Measurements from ENCODE around the gene RARB. TPM values are rescaled to one million over a fixed set of nuclear protein-coding genes. Genes with fewer than 3 reads are reported as not detected.

The RARB gene
- total and polyA plus RNA-seq, 2 donors (not counting 3 experiments of a cell fraction or from before 2014, with no cell fraction given), result 15.3 to 23.4 TPM

DNA sequence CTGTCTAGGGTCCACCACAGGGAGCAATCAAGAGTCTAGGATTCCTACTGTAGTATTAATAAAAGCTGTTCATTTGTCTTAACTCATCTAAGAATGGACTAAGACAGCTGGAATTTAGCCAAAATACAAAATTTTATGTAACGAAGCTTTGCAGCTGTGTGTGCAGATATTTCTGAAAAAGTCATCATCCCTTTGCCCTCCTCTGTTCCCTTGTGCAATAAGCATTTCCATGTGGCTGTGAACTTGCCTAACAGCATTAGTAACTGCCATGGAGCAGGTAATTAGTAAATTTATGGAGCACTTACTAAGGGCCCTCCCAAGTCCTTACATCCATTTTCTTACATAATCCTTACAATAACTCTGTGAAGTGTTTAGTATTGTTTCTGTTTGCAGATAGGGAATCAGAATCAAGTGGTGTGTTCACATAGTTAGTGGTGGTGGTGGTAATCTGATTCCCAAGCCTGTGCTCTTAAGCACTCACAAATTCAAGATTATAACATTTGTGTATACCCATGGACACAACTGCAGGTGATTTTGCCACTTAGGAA, 114.5 kb downstream of the RARB start:
- no peaks in the 10 kb centered on the region for H3K9me1 ChIP-seq (replicated peaks; ENCODE audit: control insufficient read depth, extremely low read depth, insufficient read depth, low read length)
- no peaks in the 10 kb centered on the region for H3K9me3 ChIP-seq (replicated peaks; ENCODE audit: control insufficient read depth, insufficient read depth, low read length)
- H2AFZ ChIP-seq (ENCODE audit: low read depth, low read length), result no peak overlapping the region
- H3K36me3 ChIP-seq (ENCODE audit: control insufficient read depth in 2 of 2, extremely low read depth in 1 of 2, insufficient read depth in 2 of 2, low read length in 2 of 2), result no peaks in the 10 kb centered on the region
- H4K20me1 ChIP-seq (replicated peaks; ENCODE audit: control insufficient read depth, extremely low read depth, insufficient read depth, low read length), result no peaks in the 10 kb centered on the region
- TF ChIP-seq POLR2AphosphoS5 (IDR thresholded peaks at IDR 0.05; ENCODE audit: insufficient read depth, low read depth, low read length) (no peak), MYC (IDR thresholded peaks at IDR 0.05; ENCODE audit: low read depth, low read length) (no peak), POLR2A (IDR thresholded peaks at IDR 0.05; ENCODE audit: low read depth, low read length) (no peak), JUN (IDR thresholded peaks at IDR 0.05; ENCODE audit: borderline replicate concordance, insufficient read depth, insufficient read length, low read depth) (no peak), EZH2 (IDR thresholded peaks at IDR 0.05; ENCODE audit: borderline replicate concordance, low read depth, low read length, severe bottlenecking) (no peak), FOS (IDR thresholded peaks at IDR 0.05; ENCODE audit: borderline replicate concordance, insufficient read depth, low read length) (no peak)
- TF ChIP-seq, protein P1, sequence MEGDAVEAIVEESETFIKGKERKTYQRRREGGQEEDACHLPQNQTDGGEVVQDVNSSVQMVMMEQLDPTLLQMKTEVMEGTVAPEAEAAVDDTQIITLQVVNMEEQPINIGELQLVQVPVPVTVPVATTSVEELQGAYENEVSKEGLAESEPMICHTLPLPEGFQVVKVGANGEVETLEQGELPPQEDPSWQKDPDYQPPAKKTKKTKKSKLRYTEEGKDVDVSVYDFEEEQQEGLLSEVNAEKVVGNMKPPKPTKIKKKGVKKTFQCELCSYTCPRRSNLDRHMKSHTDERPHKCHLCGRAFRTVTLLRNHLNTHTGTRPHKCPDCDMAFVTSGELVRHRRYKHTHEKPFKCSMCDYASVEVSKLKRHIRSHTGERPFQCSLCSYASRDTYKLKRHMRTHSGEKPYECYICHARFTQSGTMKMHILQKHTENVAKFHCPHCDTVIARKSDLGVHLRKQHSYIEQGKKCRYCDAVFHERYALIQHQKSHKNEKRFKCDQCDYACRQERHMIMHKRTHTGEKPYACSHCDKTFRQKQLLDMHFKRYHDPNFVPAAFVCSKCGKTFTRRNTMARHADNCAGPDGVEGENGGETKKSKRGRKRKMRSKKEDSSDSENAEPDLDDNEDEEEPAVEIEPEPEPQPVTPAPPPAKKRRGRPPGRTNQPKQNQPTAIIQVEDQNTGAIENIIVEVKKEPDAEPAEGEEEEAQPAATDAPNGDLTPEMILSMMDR (IDR thresholded peaks at IDR 0.05; ENCODE audit: extremely low read depth in 1 of 2, insufficient read depth in 1 of 2, low read depth in 1 of 2, low read length in 2 of 2), result no peak
- TF ChIP-seq, protein P2, sequence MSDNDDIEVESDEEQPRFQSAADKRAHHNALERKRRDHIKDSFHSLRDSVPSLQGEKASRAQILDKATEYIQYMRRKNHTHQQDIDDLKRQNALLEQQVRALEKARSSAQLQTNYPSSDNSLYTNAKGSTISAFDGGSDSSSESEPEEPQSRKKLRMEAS (IDR thresholded peaks at IDR 0.05; ENCODE audit: insufficient read depth, insufficient read length), result no peak
- H3K27me3 ChIP-seq (ENCODE audit: control insufficient read depth in 2 of 2, insufficient read depth in 2 of 2, low read length in 2 of 2), result no peaks in the 10 kb centered on the region
- dilution Hi-C loops (cut with MboI; ENCODE audit: extremely low pct_ligation_motif_present, low sequenced_read_pairs), result no loop called here
- no peak overlapping the region for H3K4me2 ChIP-seq (ENCODE audit: insufficient read depth, low read length)
- POLR2A ChIA-PET, result no interaction called here
- no peak overlapping the region for H3K9ac ChIP-seq (replicated peaks; ENCODE audit: extremely low read depth, insufficient read depth, low read length)
- intact Hi-C loops (cut with micrococcal nuclease), result no loop called here
- no peak overlapping the region for H3K4me3 ChIP-seq (replicated peaks in 1 of 3; ENCODE audit: insufficient read depth in 1 of 3, low read depth in 1 of 3, low read length in 3 of 3)
- no peaks in the 10 kb centered on the region for H3K4me1 ChIP-seq (ENCODE audit: control insufficient read depth, extremely low read depth, insufficient read depth, low read length)
- no peak overlapping the region for H3K27ac ChIP-seq (ENCODE audit: insufficient read depth, low read depth, low read length)
- DNase-seq (ENCODE audit: low read depth, low spot score) (no peak), FAIRE-seq (no peak)
- CTCF ChIA-PET, result interaction anchor here (1.0 to 2.9 kb wide), 3 partner anchors 10 to 100 kb away, joined by 3 to 12 read pairs (median 3); no protein-coding TSS in a partner anchor
- peaks cover 2% of the 10 kb centered on the region for H3K79me2 ChIP-seq (ENCODE audit: control insufficient read depth, insufficient read depth, low read length)
- no TSS peak for BruUV-seq (replicated peaks)
